GM23338 (cell line): ENCODE results near the gene CXXC5. TPM values are rescaled to one million over a fixed set of nuclear protein-coding genes. Genes with fewer than 3 reads are reported as not detected.

Experiments
- ATAC-seq: fragments of 200-7000 bp; cut with Tn5 transposase; 3 replicates; pipeline ENCODE4 v1.9.1; 2020
- DNase-seq: peaks from one replicate; pipeline ENCODE4 v3.0.0-alpha.2; 2015; ENCODE audit warnings: low spot score
- H2AFZ ChIP-seq: fragments of 200-600 bp; sonication (generic); 2 replicates; pipeline ENCODE4 v1.8.0; 2016; ENCODE audit warnings: antibody characterized with exemption, mild to moderate bottlenecking, moderate library complexity
- H3F3A ChIP-seq: fragments of 200-600 bp; sonication (generic); replicated peaks from 2 replicates; pipeline ENCODE4 v1.8.0; 2017; ENCODE audit warnings: antibody characterized with exemption, mixed run types, low read depth
- H3K27ac ChIP-seq: fragments of 200-600 bp; sonication (generic); 2 replicates; pipeline ENCODE4 v1.6.1; 2016; ENCODE audit warnings: low read depth
- H3K27me3 ChIP-seq: fragments of 200-600 bp; sonication (generic); 2 replicates; pipeline ENCODE4 v1.8.0; 2016; ENCODE audit warnings: mild to moderate bottlenecking, mixed run types, moderate library complexity; ENCODE audit not compliant: insufficient read depth
- H3K36me3 ChIP-seq: fragments of 200-600 bp; sonication (generic); 2 replicates; pipeline ENCODE4 v1.8.0; 2016; ENCODE audit warnings: mild to moderate bottlenecking; ENCODE audit not compliant: insufficient read depth
- H3K4me1 ChIP-seq: fragments of 200-600 bp; sonication (generic); 2 replicates; pipeline ENCODE4 v1.8.0; 2016; ENCODE audit warnings: mild to moderate bottlenecking, moderate library complexity; ENCODE audit not compliant: insufficient read depth
- H3K4me2 ChIP-seq: fragments of 200-600 bp; sonication (generic); 2 replicates; pipeline ENCODE4 v1.7.1; 2017; ENCODE audit warnings: mixed run types
- H3K4me3 ChIP-seq: fragments of 200-600 bp; sonication (generic); 2 replicates; pipeline ENCODE4 v1.6.1; 2016; ENCODE audit warnings: mixed run types
- H3K79me2 ChIP-seq: fragments of 200-600 bp; sonication (generic); replicated peaks from 2 replicates; pipeline ENCODE4 v1.8.0; 2017; ENCODE audit warnings: mild to moderate bottlenecking; ENCODE audit not compliant: insufficient read depth
- H3K9me2 ChIP-seq: fragments of 200-600 bp; sonication (generic); 2 replicates; pipeline ENCODE4 v1.8.0; 2017; ENCODE audit not compliant: insufficient read depth
- H4K20me1 ChIP-seq: fragments of 200-600 bp; sonication (generic); replicated peaks from 2 replicates; pipeline ENCODE4 v1.8.0; 2017; ENCODE audit warnings: mild to moderate bottlenecking; ENCODE audit not compliant: insufficient read depth
- H3K27ac Mint-ChIP-seq: 2 replicates; pipeline ENCODE4 v1.8.0; 2020; ENCODE audit warnings: inconsistent platforms, mild to moderate bottlenecking, moderate library complexity, mixed read lengths
- H3K27me3 Mint-ChIP-seq: 3 replicates; pipeline ENCODE4 v1.8.0; 2022; ENCODE audit warnings: low read depth, mild to moderate bottlenecking, moderate library complexity, mixed read lengths, inconsistent platforms; ENCODE audit not compliant: insufficient read depth, poor library complexity
- H3K36me3 Mint-ChIP-seq: 3 replicates; pipeline ENCODE4 v1.8.0; 2021; ENCODE audit warnings: low read depth, mild to moderate bottlenecking, inconsistent platforms, moderate library complexity, mixed read lengths
- H3K4me1 Mint-ChIP-seq: 3 replicates; pipeline ENCODE4 v1.8.0; 2020; ENCODE audit warnings: mild to moderate bottlenecking, inconsistent platforms, mixed read lengths
- H3K4me3 Mint-ChIP-seq: 3 replicates; pipeline ENCODE4 v1.8.0; 2021; ENCODE audit warnings: moderate library complexity, mild to moderate bottlenecking, inconsistent platforms, mixed read lengths
- H3K9me3 Mint-ChIP-seq: 3 replicates; pipeline ENCODE4 v1.8.0; 2020; ENCODE audit warnings: moderate library complexity, mild to moderate bottlenecking, inconsistent platforms, mixed read lengths
- CREB1 ChIP-seq: fragments of 250-450 bp; sonication (Bioruptor Pico); IDR thresholded peaks from 2 replicates; pipeline ENCODE4 v1.5.0; 2020; ENCODE audit warnings: low read depth, mild to moderate bottlenecking, moderate library complexity
- CTCF ChIP-seq, 2 experiments: fragments of 200-600 bp in 1 of 2; sonication (generic) in 1 of 2; conservative IDR thresholded peaks; 2 replicates each; pipeline versions ENCODE4 v1.5.1 to v1.6.1; 2016 to 2017; ENCODE audit warnings: antibody characterized with exemption in 2 of 2, low read depth in 2 of 2, mild to moderate bottlenecking in 2 of 2, moderate library complexity in 1 of 2
- EZH2phosphoT487 ChIP-seq: fragments of 200-600 bp; sonication (generic); IDR thresholded peaks from one replicate; pipeline ENCODE4 v1.8.1; 2018; ENCODE audit warnings: antibody characterized with exemption; ENCODE audit not compliant: unreplicated experiment
- STAT1 ChIP-seq: IDR thresholded peaks from one replicate; pipeline ENCODE4 v1.6.1; 2016; ENCODE audit warnings: antibody characterized with exemption; ENCODE audit not compliant: unreplicated experiment
- ZNF114 ChIP-seq: fragments of 250-450 bp; sonication (Bioruptor Pico); IDR thresholded peaks from 2 replicates; pipeline ENCODE4 v1.5.0; 2020; ENCODE audit warnings: mild to moderate bottlenecking, moderate library complexity
- ZNF331 ChIP-seq: fragments of 250-450 bp; sonication (Bioruptor Pico); IDR thresholded peaks from 2 replicates; pipeline ENCODE4 v1.5.0; 2020; ENCODE audit warnings: low read depth, mild to moderate bottlenecking, moderate library complexity
- polyA plus RNA-seq: library from polyadenylated mRNA; unstranded; fragments of >200 nt; fragmentation: Nextera tagmentation; extraction: Ambion mirVana; gene quantifications from 2 replicates; pipeline ENCODE4 v1.2.1, GENCODE V29; 2016
- total RNA-seq: library from RNA; depleted of rRNA; stranded (reverse); fragments of >200 nt; shearing (Covaris generic); gene quantifications from 2 replicates; pipeline ENCODE4 v1.2.3, GENCODE V29; 2014

CXXC5 gene
- total and polyA plus RNA-seq, 2 experiments from 2014 or later: 63.3 to 111 TPM

- H3K27me3 ChIP-seq: no peaks in the 10 kb centered on the region
- H3K4me3 ChIP-seq: no peak overlapping the region
- peaks cover 84% of the 10 kb centered on the region for H4K20me1 ChIP-seq
- H3K36me3 Mint-ChIP-seq: peaks cover 4% of the 10 kb centered on the region; the same call in 2 of the 3 replicates
- DNase-seq: no peak
- H3K4me1 ChIP-seq: peaks cover 43% of the 10 kb centered on the region
- H3K4me1 Mint-ChIP-seq: peaks cover 75% of the 10 kb centered on the region
- H3K4me3 Mint-ChIP-seq: peak overlapping the region; percentile 35; the same call in 1 of the 3 replicates
- peaks cover 23% of the 10 kb centered on the region for H3K27me3 Mint-ChIP-seq
- no peaks in the 10 kb centered on the region; the same call in 2 of the 3 replicates for H3K9me3 Mint-ChIP-seq
- peaks cover 97% of the 10 kb centered on the region for H3K79me2 ChIP-seq
- no peaks in the 10 kb centered on the region for H3K9me2 ChIP-seq
- H3F3A ChIP-seq: peaks cover 18% of the 10 kb centered on the region
- H3K27ac ChIP-seq: no peak overlapping the region
- ATAC-seq: no peak; the same call in 2 of the 3 replicates
- no peak overlapping the region for H3K4me2 ChIP-seq
- no peak for TF ChIP-seq ZNF114 (CRISPR knock-in tag)
- no peak for TF ChIP-seq CREB1 (CRISPR knock-in tag)
- no peak for TF ChIP-seq EZH2phosphoT487
- no peak for TF ChIP-seq STAT1
- no peak for TF ChIP-seq ZNF331
- TF ChIP-seq CTCF (conservative IDR thresholded peaks at IDR 0.05; ENCODE audit: low read depth in 2 of 2): no peak
- no peaks in the 10 kb centered on the region for H3K36me3 ChIP-seq
- H2AFZ ChIP-seq: no peak overlapping the region
- 0 out of 2 replicates have a peak overlapping the region, but pooled peaks have one; percentile 39 for H3K27ac Mint-ChIP-seq
Observed at GRCh38 chr5:139669662-139670368, 21.7 kb downstream of the CXXC5 start.

DNA sequence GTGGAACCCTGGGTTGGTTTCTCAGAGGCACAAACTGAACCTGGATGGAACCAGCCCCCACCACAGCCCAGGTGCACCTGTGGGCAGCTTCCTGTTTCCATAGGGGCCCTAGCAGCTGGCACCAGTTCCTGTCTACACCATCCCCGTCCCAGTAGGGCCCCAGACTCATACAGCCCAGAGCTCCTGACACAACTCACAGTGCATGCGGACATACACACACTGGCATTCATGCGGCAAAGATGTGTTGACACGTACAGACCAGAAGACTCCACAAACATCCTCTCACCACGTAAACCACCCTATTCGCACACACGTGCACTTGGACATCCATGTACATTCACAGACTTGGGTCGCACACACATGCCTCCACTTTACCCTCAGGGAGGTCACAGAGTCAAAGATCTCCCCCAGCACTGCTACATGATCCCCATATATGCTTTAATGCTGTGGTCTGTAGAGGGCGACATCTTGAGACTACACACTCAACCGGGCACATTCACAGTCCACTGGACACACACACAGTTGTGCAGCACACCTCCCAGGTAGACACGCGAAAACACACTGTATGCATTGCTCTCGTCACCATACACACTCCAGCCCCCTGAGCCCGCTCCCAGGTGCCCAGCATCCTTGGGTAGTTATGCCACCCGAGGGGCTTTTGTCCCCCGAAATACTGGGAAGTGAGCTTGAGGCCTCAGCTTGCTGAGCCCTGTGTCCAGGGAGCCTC is 22.4 kb downstream of the CXXC5 start:
- H3K9me3 Mint-ChIP-seq: no peaks in the 10 kb centered on the region; the same call in 2 of the 3 replicates
- Histone ChIP-seq H3K36me3 (no peaks in the 10 kb centered on the region), H3K9me2 (no peaks in the 10 kb centered on the region), H3K4me3 (no peak overlapping the region), H3F3A (peaks cover 18% of the 10 kb centered on the region), H2AFZ (no peak overlapping the region), H3K4me2 (peak overlapping the region; percentile 26; the same call in 1 of the 2 replicates), H3K27ac (peak overlapping the region; percentile 50; the same call in 1 of the 2 replicates), H3K79me2 (peaks cover 97% of the 10 kb centered on the region), H4K20me1 (peaks cover 84% of the 10 kb centered on the region), H3K4me1 (peaks cover 43% of the 10 kb centered on the region), H3K27me3 (no peaks in the 10 kb centered on the region)
- TF ChIP-seq CTCF (conservative IDR thresholded peaks at IDR 0.05; ENCODE audit: low read depth in 2 of 2) (peak; percentile 36 to 66; a peak in 3 of 4 replicates), STAT1 (no peak)
- peak; percentile 2; the same call in 1 of the 3 replicates for ATAC-seq
- H3K4me3 Mint-ChIP-seq: no peak overlapping the region; the same call in 2 of the 3 replicates
- peak overlapping the region; percentile 39 for H3K27ac Mint-ChIP-seq
- no peak for DNase-seq
- H3K36me3 Mint-ChIP-seq: peaks cover 4% of the 10 kb centered on the region; the same call in 2 of the 3 replicates
- H3K27me3 Mint-ChIP-seq: peaks cover 23% of the 10 kb centered on the region
- H3K4me1 Mint-ChIP-seq: peaks cover 77% of the 10 kb centered on the region
